Measurements from ENCODE around the gene HTRA2. TPM values are rescaled to one million over a fixed set of nuclear protein-coding genes. Genes with fewer than 3 reads are reported as not detected.

Gene HTRA2
- total and polyA plus RNA-seq, 3 donors from 2014 or later = 36.5 to 46.8 (median 45.8) TPM

DNA sequence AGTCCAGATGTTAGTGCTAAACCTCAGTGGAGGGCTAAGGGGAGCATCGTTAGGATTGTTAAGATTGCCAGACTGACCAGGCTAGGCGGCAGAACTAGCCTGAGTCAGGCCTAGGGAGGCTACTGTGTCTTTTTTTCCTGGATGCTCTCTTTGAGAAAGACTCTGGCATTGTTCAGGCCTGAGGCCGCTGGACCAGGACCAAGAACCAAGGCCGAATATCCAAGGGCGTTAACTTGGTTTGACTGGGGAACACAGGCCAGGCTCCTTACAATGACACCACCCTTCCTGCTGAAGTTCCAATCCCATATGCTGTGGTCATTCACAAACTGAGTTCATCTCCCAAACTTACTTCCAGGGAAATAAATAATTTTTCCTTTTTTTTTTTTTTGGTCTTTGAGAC, 10.6 kb downstream of the HTRA2 start:
- Histone ChIP-seq H3K36me3 (ENCODE audit: low read depth, missing control alignments) (no peaks in the 10 kb centered on the region), H3K4me1 (no peaks in the 10 kb centered on the region), H3K27me3 (no peaks in the 10 kb centered on the region), H3K9me3 (no peaks in the 10 kb centered on the region), H3K27ac (no peak overlapping the region), H3K4me3 (no peak overlapping the region)
- intact Hi-C loops (cut with DNase I; ENCODE audit: low total_unique reads) = no loop called here
- TF ChIP-seq, protein P1, sequence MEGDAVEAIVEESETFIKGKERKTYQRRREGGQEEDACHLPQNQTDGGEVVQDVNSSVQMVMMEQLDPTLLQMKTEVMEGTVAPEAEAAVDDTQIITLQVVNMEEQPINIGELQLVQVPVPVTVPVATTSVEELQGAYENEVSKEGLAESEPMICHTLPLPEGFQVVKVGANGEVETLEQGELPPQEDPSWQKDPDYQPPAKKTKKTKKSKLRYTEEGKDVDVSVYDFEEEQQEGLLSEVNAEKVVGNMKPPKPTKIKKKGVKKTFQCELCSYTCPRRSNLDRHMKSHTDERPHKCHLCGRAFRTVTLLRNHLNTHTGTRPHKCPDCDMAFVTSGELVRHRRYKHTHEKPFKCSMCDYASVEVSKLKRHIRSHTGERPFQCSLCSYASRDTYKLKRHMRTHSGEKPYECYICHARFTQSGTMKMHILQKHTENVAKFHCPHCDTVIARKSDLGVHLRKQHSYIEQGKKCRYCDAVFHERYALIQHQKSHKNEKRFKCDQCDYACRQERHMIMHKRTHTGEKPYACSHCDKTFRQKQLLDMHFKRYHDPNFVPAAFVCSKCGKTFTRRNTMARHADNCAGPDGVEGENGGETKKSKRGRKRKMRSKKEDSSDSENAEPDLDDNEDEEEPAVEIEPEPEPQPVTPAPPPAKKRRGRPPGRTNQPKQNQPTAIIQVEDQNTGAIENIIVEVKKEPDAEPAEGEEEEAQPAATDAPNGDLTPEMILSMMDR (IDR thresholded peaks at IDR 0.05) = no peak
- 66 to 79% methylated on average over 4 to 5 of the region's 5 CpGs for WGBS, 2 donors
- peak; percentile 58 for DNase-seq

DNA sequence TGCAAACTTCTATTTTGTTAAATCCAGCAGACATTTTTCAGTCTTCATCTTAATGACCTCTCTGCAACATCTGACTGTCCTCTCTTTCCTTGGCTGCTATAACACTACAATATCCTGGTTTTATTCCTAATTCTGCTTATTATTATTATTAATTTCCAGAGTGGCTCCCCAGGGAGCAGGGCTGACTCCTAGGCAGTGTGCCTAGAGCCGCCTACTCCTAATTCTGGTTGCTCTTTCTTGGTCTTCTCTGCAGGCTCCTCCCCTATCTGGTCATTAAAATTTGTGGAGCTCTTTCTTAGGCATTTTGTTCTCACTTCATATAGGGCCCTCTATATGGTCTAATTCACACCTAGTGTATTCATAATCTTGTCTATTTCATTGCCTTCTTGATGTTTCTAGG, 13.2 kb downstream of the HTRA2 start:
- Histone ChIP-seq H3K36me3 (ENCODE audit: low read depth, missing control alignments) (no peaks in the 10 kb centered on the region), H3K27ac (no peak overlapping the region), H3K4me1 (no peaks in the 10 kb centered on the region), H3K27me3 (no peaks in the 10 kb centered on the region), H3K4me3 (no peak overlapping the region), H3K9me3 (no peaks in the 10 kb centered on the region)
- DNase-seq = no peak
- intact Hi-C loops (cut with DNase I; ENCODE audit: low total_unique reads) = no loop called here
- WGBS, 2 donors = 61 to 83% methylated on average over 1 of the region's 1 CpG
- TF ChIP-seq POLR2A (IDR thresholded peaks at IDR 0.05) = no peak
- TF ChIP-seq, protein P1 (IDR thresholded peaks at IDR 0.05) = no peak

DNA sequence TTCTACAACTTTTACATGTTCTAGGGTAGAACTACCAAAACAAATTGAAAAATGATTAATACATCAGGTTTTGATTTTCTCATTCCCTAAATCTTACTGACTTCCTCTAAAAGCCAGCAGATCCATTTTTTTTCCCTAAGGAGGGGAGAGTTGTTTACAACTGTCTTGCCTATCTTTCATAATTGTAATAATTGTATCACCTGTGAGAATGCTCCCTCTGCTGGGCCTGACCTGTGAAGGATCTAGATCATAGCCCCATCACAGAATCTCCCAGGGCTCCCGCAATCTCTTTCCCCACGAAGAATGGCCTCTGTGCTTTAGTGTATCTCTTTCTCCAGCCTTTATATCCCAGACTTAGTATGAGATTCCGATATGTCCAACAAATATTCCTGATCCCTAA, 14.9 kb downstream of the HTRA2 start:
- H3K4me1 ChIP-seq = peaks cover 7% of the 10 kb centered on the region
- 88 to 92% methylated on average over 3 of the region's 3 CpGs for WGBS, 2 donors
- intact Hi-C loops (cut with DNase I; ENCODE audit: low total_unique reads) = no loop called here
- H3K27me3 ChIP-seq = no peaks in the 10 kb centered on the region
- H3K9me3 ChIP-seq = no peaks in the 10 kb centered on the region
- H3K4me3 ChIP-seq = no peak overlapping the region
- DNase-seq = no peak
- no peak overlapping the region for H3K27ac ChIP-seq
- no peaks in the 10 kb centered on the region for H3K36me3 ChIP-seq (ENCODE audit: low read depth, missing control alignments)
- TF ChIP-seq, protein P1 (IDR thresholded peaks at IDR 0.05) = no peak
- no peak for TF ChIP-seq POLR2A (IDR thresholded peaks at IDR 0.05)

DNA sequence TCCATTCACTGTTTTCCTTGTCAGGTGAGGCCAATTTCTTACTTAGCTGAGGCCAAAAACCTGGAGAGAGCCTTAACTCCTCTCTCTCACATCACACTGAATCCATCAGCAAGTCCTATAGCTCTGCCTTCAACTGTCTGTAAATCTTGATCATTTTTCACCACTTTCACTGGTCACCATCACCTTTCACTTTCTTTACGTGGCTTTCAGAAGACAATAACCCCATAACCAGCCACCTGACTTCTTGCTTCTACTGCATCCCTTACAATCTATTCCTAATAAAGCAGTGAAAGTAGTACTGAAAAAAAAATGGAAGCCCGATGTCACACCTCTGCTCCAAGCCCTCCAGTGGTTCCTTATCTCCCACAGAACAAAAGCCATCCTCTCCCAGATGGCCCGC, 16.3 kb downstream of the HTRA2 start:
- Histone ChIP-seq H3K4me1 (peaks cover 9% of the 10 kb centered on the region), H3K9me3 (no peaks in the 10 kb centered on the region), H3K27ac (no peak overlapping the region), H3K4me3 (no peak overlapping the region), H3K36me3 (ENCODE audit: low read depth, missing control alignments) (no peaks in the 10 kb centered on the region), H3K27me3 (no peaks in the 10 kb centered on the region)
- TF ChIP-seq, protein P1 (IDR thresholded peaks at IDR 0.05) = no peak
- no peak for TF ChIP-seq POLR2A (IDR thresholded peaks at IDR 0.05)
- 91 to 93% methylated on average over 3 of the region's 3 CpGs for WGBS, 2 donors
- no peak for DNase-seq
- intact Hi-C loops (cut with DNase I; ENCODE audit: low total_unique reads) = no loop called here

DNA sequence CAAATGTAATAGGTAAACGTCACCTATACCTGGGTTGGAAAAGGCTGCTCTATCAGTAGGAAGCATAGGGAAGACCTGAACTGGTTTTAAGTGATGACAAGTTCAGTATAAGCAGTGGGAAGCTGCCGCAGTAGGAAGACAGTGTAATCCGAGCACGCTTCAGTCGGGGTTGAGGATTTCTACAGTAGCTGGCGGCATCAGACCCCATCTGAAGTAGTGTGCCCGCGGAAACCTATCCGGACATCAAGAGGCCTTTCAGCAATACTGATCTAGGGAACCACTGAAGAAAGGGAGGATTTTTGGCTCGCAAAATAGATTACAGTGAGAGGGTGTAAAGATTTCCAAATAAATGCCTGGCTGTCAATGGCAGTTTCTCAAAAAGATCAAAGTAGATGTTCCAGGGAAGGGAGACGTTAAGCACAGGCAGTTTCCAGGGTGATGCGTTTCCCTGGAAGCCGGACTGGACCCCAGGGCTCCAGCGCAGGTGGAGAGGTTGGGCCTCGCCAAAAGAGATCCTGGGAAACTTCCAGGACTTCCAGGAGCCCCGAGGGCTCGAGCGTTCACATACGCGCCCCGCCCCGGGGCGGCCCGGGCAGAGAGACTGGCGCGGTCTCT, 18.7 kb downstream of the HTRA2 start:
- Histone ChIP-seq H3K4me3 (peak overlapping the region; percentile 49 to 64), H3K36me3 (ENCODE audit: low read depth, missing control alignments) (no peaks in the 10 kb centered on the region), H3K9me3 (no peaks in the 10 kb centered on the region), H3K27ac (peak overlapping the region; percentile 11 to 66), H3K4me1 (peaks cover 20% of the 10 kb centered on the region), H3K27me3 (no peaks in the 10 kb centered on the region)
- no peak for DNase-seq
- TF ChIP-seq POLR2A (IDR thresholded peaks at IDR 0.05) = no peak
- TF ChIP-seq, protein P1 (IDR thresholded peaks at IDR 0.05) = no peak
- WGBS, 2 donors = 14 to 32% methylated on average over 15 to 26 of the region's 26 CpGs
- intact Hi-C loops (cut with DNase I; ENCODE audit: low total_unique reads) = no loop called here
